ENCODE results near the gene AGBL4.

AGBL4 gene

DNA sequence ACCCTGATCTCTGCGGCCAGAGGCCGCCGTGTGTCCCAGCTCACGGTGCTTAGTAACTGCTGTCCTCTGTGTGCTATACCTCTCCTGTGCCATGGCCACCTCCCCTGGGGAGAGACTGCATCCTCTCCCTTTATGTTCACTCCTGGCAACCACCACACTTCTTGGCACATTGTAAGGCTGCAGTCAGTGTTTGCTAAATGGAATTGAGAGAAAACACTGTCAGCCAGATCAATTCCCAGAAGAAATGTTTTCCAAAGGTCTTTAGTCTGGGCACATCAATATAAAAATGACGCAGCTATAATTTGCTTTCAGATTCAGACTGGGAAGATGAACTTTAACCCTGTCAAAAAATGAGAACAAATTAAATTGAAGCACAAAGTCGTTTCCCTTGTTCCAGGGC lies 1343.9 kb downstream of the AGBL4 start:
- DNase-seq (ENCODE audit: low read depth): no peak

DNA sequence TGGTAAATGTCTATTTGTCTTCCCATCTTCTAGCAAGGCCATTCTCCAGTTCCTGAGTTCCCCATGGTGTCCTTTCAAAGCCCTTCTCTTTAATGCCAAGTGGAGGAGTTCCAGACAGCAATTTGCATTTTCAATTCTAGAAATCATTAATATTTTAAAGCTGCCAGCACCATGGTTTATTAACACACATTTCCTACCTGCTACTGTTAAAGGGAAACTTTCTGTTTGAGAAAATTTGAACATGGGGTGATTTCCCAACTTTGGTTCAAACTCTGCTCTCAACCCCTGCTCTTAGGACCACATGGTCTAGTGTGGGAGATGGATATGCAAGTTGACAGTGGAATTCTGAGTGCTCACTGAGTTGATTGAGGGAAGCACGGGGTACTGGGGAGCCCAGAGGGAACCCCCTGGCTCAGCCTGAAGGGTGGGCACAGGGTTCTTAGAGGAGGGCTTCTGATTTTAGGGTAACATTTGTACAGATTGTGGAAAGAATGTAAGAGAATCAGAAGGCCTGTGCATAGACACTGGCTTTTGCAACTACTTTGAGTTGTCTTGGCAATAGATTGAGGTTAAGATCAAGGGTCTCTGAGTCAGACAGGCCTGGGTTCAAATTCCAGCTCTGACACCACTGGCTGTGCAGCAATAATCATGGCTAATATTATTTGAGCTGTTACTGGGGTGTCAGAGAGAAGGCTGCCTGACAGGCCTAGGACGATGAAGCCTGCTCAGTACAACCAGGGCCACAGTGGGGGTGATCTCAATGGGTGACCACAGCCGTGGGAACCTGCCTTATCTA lies 1344.8 kb downstream of the AGBL4 start:
- no peak for DNase-seq (ENCODE audit: low read depth)

DNA sequence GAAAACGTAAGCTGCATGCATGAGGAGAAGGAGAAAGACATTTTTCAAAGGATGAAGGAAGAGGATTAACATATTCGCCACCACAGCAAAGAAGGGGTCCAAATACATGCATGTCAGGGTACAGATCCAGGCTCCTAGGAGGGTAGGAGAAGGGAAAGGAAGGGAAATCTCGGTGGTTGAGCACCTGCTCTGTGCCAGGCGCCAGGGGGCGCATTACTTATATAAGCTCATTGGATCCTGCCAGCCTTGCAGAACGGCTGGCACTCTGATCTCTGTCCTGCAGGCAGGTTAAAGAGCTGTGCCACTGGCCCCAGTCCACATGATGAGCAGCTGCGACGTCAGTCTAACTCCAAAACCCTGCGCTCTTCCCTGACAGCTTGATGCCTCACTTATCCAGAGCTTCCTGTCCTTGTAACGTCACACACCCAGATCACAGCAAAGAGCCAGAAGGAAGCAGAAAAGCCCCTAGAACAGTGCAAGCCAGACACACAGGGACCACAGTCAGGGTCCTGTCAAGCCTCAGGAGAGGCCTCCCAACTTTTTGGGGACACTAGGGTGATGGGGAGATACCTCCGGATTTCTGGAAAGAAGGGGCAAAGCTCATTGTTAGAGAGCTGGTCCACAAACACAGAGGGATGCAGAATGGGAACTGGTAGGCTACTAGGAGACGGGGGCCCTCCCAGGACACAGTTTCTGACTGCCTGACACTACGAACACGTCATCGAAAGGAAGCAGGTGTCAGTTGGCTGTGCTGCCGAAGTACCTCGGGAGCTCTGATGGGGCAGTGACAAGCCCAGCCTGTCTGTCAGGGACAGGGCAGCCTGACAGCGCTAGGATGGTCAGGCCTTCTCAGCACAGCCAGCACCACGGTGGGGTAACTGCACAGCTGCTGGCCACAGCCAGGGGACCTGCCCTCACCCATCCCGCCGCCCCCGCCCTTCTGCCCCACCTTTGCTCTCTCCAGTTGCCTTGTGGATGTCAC lies 1346.2 kb downstream of the AGBL4 start:
- DNase-seq (ENCODE audit: low read depth): no peak

- no peak for DNase-seq (ENCODE audit: low read depth)
These were observed 1346.9 kb downstream of the AGBL4 start for GRCh38 chr1:48676822-48677221.

DNA sequence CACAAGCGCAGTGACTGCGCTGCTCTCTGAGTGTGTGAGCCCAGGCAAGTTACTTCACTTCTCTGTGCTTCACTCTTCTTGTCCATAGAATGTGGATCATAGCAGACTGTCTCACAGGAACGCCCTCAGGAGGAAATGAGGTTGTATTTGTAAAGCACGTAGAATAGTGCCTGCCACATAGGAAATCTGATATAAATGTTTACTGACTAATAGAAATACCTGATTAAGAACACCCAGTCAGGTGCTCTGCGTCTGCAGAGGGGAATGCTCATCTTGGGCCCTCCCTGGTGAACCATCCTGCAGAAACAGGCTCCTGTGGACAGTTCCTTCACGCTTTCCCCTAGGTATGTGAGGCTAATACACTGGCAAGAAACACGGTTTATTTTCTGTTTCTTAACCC lies 1347.4 kb downstream of the AGBL4 start:
- no peak for DNase-seq (ENCODE audit: low read depth)

DNA sequence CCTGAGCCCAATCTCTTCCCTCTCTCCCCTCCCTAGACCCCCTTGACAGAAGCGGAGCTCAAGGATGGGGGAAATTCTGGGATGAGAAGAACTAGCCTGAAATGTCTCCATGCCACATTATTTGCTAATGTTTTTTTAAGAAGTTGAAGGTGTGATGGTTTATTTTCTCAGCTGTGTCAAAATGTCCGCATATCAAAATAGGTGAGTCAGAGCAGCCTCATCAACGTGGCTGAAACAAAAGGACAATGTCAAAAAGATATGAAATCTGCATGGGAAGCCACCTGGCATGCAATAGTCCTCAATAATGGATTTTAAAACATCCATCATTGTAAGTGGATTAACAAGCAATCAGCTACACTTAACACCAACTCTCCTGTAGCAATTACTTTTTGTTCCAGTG lies 1348.5 kb downstream of the AGBL4 start:
- DNase-seq (ENCODE audit: low read depth): no peak

DNA sequence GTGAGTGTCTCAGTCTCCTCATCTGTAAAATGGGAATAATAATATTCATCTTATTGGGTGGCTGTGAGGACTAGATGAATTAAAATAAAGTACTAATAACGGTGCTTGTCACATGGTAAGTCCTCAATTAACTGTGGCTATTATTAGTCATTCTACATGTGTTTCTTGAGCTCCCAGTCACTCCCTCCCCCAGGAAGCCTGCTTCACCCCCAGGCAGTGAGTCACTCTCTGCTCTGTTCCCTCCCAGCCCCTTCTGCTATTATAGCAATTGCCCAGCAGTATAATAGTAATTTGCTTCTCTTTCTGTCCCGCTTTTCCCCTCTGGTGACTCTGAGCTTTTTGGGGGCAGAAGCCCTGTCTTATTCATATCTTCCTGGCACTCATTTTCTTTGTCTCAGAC lies 1349.1 kb downstream of the AGBL4 start:
- no peak for DNase-seq (ENCODE audit: low read depth)

DNA sequence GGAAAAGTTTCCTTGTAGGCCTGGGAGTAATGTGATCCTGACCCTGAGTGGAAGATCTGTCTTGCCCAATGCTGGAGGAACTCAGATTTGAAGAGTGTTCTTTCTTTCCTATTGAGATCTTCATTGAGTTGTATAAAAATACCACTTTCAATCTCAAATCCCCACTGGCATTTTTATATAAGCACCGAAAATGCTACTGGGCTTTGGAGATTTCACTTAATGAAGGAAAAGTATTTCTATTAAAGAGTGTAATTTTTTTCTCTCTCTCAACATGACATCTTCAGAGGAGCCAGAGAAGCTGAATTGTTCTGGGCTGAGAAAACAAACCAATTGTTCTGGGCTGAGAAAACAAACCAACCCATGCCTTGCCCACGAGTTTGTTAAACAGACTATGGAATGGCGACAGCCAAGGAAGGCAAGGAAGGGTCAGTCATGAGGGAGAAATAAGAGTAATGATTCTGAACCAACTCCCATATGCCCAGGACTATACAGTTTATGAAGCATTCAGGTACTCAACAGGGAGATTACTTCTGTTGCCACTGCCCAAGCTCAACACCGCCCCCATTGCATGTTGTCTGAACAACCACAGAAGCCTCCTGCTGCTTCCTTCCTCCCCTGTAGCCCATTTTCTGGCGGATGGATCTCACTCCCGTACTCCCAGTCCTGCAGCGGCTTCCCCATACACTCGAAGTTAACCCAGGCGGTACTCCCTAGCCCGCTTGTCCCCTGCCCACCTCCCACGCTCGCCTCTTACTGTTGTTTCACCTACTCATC lies 1350.2 kb downstream of the AGBL4 start:
- no peak for DNase-seq (ENCODE audit: low read depth)

DNA sequence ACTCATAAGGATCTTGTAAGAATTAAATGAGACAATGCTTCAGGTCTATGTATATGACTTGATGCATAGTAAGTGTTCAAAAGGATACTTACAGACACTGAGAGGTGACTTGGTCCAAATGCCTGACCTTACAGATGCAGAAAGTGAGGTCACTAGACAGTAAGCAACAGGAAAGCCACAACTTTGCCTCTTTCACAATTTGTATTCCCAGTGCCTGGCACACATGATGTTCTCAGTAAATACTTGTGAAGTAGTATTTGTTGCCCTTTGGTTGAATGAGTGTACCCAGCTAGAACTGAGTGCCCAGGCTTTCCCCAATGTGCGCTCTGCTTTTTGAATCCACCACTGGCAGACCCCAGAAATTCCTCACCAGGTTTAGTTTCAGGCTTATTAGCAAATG lies 1352.2 kb downstream of the AGBL4 start:
- no peak for DNase-seq (ENCODE audit: low read depth)

DNA sequence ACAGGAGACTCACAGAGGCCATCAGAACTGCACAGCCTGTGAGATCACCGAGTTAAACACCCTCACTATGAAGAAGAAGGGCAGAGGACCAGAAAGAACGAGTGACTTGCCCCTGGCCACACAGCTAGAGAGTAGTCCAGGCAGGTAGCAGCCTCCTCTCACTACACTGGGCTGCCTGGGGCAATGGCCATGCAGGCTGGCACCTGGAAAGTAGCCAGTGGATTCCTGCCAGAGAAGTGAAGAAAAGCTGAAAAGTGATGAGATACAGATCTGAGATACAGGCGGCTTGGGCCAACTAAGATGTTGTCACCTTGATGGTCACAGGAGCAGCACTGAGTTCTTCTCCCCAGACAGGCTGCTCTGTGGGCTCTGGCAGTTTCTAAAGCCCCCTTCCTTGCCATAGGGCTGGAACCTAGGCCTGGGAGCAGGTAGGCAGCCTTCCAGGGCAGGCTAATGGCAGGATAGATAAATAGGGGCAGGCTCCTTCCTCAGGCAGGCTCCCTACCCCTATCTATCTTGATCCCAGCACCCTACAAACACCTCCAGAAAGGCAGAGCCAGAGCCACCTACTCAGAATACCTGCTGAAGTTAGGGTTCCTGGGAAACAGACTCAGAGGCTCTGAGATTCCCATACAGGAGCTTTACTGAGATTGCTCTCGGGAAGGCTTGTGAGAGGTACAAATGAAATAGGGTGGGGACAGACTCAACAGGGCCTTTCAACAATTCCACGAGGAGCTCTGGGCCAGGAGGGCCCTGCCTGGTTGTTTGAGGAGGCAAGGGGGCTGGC lies 1353.3 kb downstream of the AGBL4 start:
- DNase-seq (ENCODE audit: low read depth): no peak

DNA sequence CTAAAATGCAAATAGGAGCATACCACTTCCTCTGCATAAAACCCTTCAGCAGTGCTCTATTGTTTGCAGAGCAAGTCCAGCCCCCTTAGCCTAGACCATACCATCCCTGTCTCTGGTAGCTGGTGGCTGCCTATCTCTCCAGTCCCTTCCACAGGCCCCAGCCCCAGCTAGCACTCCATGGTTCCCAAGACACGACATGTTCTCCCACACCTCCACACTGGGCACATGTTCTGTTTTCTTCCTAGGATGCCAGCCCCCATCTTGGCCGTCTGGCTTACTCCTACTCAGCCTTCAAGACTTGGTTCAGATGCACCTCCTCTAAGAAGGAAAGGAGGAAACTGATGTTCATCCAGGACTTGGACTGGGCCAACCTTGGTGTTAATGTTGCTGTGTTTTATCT lies 1355.4 kb downstream of the AGBL4 start:
- DNase-seq (ENCODE audit: low read depth): no peak

DNA sequence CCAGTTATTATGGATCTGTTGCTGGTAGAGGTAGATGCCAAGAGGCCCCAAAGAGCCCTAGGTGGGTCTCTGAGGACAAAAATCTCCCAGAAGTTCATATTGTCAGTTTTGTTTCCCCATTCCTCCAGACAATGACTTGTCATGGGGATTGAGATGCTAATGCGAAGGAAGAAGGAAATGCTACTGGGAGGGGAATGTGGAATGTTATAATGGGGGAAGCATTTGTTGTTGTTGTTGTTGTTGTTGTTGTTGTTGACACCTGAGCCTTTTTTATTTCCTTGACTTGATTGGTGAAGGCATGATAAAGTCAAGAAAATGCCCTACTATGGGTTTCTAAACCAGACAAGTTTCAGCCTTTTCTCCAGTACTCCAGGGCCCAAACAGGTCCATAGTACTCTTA lies 1356.0 kb downstream of the AGBL4 start:
- DNase-seq (ENCODE audit: low read depth): no peak

DNA sequence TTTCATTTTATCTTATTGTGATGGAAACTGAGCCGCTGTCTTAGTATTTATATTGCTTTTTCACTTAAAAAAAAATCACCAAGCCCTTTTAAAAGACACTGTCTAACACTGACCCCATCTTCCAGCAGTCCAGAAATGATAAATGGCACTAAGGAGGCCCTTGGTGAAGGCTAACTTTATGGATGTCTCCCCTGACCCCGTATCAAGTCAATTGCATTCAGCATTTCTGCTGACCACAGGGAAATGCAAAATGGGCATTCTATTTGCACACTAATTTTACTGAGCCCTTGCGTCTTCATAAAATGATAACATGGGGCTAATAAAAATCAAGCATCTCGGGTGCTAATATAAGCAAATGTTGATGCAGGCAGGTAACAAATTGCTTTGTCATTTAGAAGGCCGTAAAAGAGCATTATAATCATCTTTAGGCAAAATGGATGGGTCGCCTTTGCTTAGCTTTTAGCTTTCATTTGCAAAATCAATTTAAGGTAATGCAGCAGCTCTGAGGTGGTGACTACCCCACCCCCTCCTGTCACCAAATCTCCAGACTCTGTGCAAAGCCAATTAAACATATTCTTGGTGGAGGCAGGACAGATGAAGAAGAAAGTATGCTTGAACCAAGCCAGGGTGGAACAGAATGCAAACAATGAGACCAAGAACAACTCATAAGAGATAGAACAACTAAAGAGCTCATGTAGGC lies 1357.9 kb downstream of the AGBL4 start:
- DNase-seq (ENCODE audit: low read depth): no peak

GRCh38 chr1:48661726-48662463 lies 1361.9 kb downstream of the AGBL4 start:
- DNase-seq (ENCODE audit: low read depth): no peak

DNA sequence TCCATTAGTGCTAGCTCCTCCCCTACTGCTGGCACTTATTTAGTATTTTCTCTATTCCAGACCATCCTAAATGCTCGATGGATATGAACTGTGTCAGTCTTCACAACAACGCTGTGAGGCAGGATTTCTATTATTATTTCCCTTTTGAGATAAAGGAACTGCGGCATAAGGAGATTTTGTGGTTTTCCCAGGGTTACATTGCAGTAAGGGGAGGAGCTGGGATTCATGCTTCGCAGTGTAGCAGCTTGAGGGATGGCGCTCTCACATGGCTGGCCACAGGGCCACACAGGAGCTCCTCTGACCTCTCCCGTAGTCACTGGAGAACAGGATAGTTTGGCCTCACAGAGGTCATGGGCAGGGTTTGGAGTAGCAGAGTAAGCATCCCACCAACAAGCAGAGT lies 1364.0 kb downstream of the AGBL4 start:
- DNase-seq (ENCODE audit: low read depth): no peak

DNA sequence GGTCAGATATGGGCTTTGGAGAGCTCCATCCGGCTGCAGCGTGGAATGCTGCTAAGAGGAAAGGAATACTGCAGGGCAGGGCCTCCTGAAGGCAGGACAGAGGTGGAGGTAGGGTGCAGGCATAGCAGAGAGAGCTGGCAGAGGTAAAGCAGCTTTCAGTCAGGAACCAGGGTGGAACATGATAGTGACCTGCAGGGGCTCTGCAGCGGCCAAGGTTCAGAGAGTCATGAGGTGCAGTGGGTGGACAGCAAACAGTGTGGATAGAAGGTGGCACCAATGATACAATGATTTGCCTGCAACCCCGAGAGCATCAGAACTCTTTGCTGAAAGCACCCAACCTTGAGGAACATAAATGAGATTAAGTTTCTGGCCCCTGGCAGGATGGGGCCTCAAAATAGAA lies 1366.3 kb downstream of the AGBL4 start:
- DNase-seq (ENCODE audit: low read depth): no peak

GRCh38 chr1:48654606-48655210 lies 1369.0 kb downstream of the AGBL4 start:
- no peak for DNase-seq (ENCODE audit: low read depth)

DNA sequence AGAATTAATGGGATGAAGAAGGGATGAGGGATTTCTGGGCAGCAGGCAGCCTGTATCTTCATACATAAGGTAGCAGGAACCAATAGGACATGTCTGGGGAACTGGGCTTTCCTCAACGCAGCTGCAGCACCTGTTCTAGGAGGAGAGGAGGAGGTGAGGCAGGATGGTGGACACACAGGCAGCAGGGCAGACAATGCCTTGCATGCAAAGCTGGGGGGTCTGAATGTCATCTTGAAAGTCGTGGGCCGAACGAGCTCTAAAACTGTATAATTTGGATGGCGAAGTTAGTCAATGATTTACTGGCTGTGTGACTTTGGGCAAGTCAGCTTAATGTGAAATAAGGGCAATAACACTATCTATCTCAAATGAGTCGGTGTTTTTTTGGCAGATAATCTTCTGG lies 1371.4 kb downstream of the AGBL4 start:
- DNase-seq (ENCODE audit: low read depth): no peak

DNA sequence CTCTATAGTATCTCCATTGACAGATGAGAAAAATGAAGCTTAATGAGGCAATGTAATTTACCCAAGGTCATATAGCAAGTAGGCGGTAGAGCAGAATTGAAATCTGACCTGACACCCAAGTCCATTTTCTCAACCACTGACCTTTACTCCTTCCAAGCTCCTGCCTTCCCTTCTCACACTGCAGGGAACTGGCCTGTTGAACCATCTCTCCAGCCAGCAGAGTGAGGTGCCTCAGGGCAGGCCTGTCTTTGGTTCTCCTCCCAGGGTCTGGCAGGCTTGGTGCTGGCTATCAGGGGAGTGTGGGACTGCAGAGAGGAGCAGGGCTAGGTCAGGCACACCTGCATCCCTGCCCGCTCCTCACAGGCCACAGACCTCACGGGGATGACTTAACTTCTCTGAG lies 1373.9 kb downstream of the AGBL4 start:
- DNase-seq (ENCODE audit: low read depth): no peak

DNA sequence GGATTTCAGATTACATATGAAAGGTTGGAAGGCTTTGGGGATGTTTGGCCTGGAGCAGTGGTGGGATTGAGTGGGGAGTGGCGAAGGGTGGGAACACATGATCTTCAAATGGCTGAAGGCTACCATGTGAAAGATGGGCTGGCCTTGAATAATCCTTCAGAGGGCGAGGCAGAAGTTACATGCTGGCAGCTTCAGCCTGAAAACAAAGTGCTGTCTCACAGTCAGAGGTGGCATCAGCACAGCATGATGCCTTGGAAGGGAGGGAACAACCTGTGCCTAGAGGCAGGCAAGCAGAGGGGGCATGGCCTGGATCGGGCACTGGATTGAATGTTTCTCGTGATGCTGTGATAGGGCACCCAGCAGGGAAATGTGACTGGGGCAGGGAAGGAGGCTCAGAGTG lies 1377.9 kb downstream of the AGBL4 start:
- no peak for DNase-seq (ENCODE audit: low read depth)
